GM18505 (cell line): ENCODE data around the gene BEX5.

Source experiments
- ATAC-seq: cut with Tn5 transposase; IDR thresholded peaks from one replicate; pipeline ENCODE4 v1.9.1; 2021; ENCODE audit not compliant: unreplicated experiment
- POLR2A ChIP-seq: IDR thresholded peaks from 4 replicates; pipeline ENCODE4 v1.6.1; 2011; ENCODE audit warnings: borderline replicate concordance; ENCODE audit not compliant: insufficient read depth, insufficient read length; ENCODE audit errors: extremely low read depth

The BEX5 gene

GRCh38 chrX:102115748-102116147 lies 40.0 kb downstream of the BEX5 start:
- no peak for ATAC-seq

GRCh38 chrX:102113367-102113766 lies 42.4 kb downstream of the BEX5 start:
- no peak for TF ChIP-seq POLR2A
- ATAC-seq, result no peak

More at GRCh38 chrX:102115748-102116147, 40.0 kb downstream of the BEX5 start:
- TF ChIP-seq POLR2A, result no peak
